GM21526 (cell line): ENCODE measurements around the gene CCDC3.

Source experiments
- ATAC-seq: cut with Tn5 transposase; IDR thresholded peaks from one replicate; pipeline ENCODE4 v1.9.1; 2021; ENCODE audit warnings: moderate library complexity; ENCODE audit not compliant: unreplicated experiment, low FRiP score

CCDC3 gene

GRCh38 chr10:12928571-12928970, 72.9 kb downstream of the CCDC3 start:
- ATAC-seq: no peak

- no peak for ATAC-seq
These were observed 73.6 kb downstream of the CCDC3 start for GRCh38 chr10:12927896-12928295.

- no peak for ATAC-seq
These were observed 75.7 kb downstream of the CCDC3 start for GRCh38 chr10:12925845-12926244.

- ATAC-seq: no peak
These were observed 76.6 kb downstream of the CCDC3 start for GRCh38 chr10:12924911-12925310.

GRCh38 chr10:12922117-12922900, 79.2 kb downstream of the CCDC3 start:
- ATAC-seq: no peak

- ATAC-seq: no peak
These were observed 80.3 kb downstream of the CCDC3 start for GRCh38 chr10:12921163-12921562.

GRCh38 chr10:12919574-12919973, 81.9 kb downstream of the CCDC3 start:
- ATAC-seq: no peak

- ATAC-seq: no peak
These were observed 84.9 kb downstream of the CCDC3 start for GRCh38 chr10:12916587-12916986.

GRCh38 chr10:12915637-12916168, 85.8 kb downstream of the CCDC3 start:
- ATAC-seq: no peak

GRCh38 chr10:12914111-12914510, 87.4 kb downstream of the CCDC3 start:
- ATAC-seq: no peak

GRCh38 chr10:12911795-12912194, 89.7 kb downstream of the CCDC3 start:
- no peak for ATAC-seq

GRCh38 chr10:12910835-12911234, 90.7 kb downstream of the CCDC3 start:
- no peak for ATAC-seq

- no peak for ATAC-seq
These were observed 91.7 kb downstream of the CCDC3 start for GRCh38 chr10:12909836-12910185.

- no peak for ATAC-seq
These were observed 92.2 kb downstream of the CCDC3 start for GRCh38 chr10:12909182-12909835.

GRCh38 chr10:12908773-12909172, 92.7 kb downstream of the CCDC3 start:
- ATAC-seq: no peak

GRCh38 chr10:12907656-12908055, 93.9 kb downstream of the CCDC3 start:
- ATAC-seq: no peak

- no peak for ATAC-seq
These were observed 95.4 kb downstream of the CCDC3 start for GRCh38 chr10:12906051-12906541.

GRCh38 chr10:12905067-12905466, 96.4 kb downstream of the CCDC3 start:
- no peak for ATAC-seq

GRCh38 chr10:12902851-12903358, 98.6 kb downstream of the CCDC3 start:
- no peak for ATAC-seq

- no peak for ATAC-seq
These were observed 99.4 kb downstream of the CCDC3 start for GRCh38 chr10:12902135-12902572.

GRCh38 chr10:12899546-12899945, 102.0 kb downstream of the CCDC3 start:
- ATAC-seq: no peak
